HepG2 (cell line): ENCODE data around the gene GAS2L1. TPM values are rescaled to one million over a fixed set of nuclear protein-coding genes. Genes with fewer than 3 reads are reported as not detected.

Experiments used
- FOXA3 ChIP-seq: IDR thresholded peaks from 2 replicates; pipeline ENCODE4 v1.6.1; 2016; ENCODE audit warnings: missing genetic modification reagents, missing compliant biosample characterization
- FOXJ3 ChIP-seq: sonication (generic); formaldehyde crosslinking; IDR thresholded peaks from 2 replicates; pipeline ENCODE4 v1.4.0; 2020; ENCODE audit warnings: missing genetic modification reagents, mild to moderate bottlenecking, borderline replicate concordance
- HDAC2 ChIP-seq: sonication (generic); formaldehyde crosslinking; IDR thresholded peaks from 2 replicates; pipeline ENCODE4 v1.4.0; 2020; ENCODE audit warnings: missing genetic modification reagents
- NCOA1 ChIP-seq: sonication (generic); formaldehyde crosslinking; IDR thresholded peaks from 2 replicates; pipeline ENCODE4 v1.9.0; 2021; ENCODE audit warnings: missing genetic modification reagents
- POLR2A ChIP-seq, 2 experiments: IDR thresholded peaks; 2 replicates each; pipeline ENCODE4 v1.6.1; 2011; ENCODE audit warnings: low read depth in 2 of 2, low read length in 2 of 2, mild to moderate bottlenecking in 1 of 2, moderate library complexity in 1 of 2; ENCODE audit not compliant: insufficient read depth in 1 of 2
- ZFP1 ChIP-seq: IDR thresholded peaks from 2 replicates; pipeline ENCODE4 v1.6.1; 2016
- ZNF256 ChIP-seq: sonication (generic); formaldehyde crosslinking; conservative IDR thresholded peaks from 2 replicates; pipeline ENCODE4 v1.4.0; 2020; ENCODE audit warnings: missing genetic modification reagents
- ZNF3 ChIP-seq: IDR thresholded peaks from 2 replicates; pipeline ENCODE4 v1.7.0; 2017; ENCODE audit warnings: inconsistent platforms
- ZNF430 ChIP-seq: sonication (generic); formaldehyde crosslinking; IDR thresholded peaks from 2 replicates; pipeline ENCODE4 v1.9.0; 2021; ENCODE audit warnings: mild to moderate bottlenecking, missing genetic modification reagents
- ZNF567 ChIP-seq: sonication (generic); formaldehyde crosslinking; IDR thresholded peaks from 2 replicates; pipeline ENCODE4 v1.8.1; 2023; ENCODE audit warnings: mild to moderate bottlenecking, missing genetic modification reagents, borderline replicate concordance
- ZNF615 ChIP-seq: sonication (generic); formaldehyde crosslinking; IDR thresholded peaks from 2 replicates; pipeline ENCODE4 v1.5.0; 2020; ENCODE audit warnings: mild to moderate bottlenecking, missing genetic modification reagents, borderline replicate concordance
- ZNF629 ChIP-seq: sonication (generic); formaldehyde crosslinking; conservative IDR thresholded peaks from 2 replicates; pipeline ENCODE4 v1.5.0; 2020; ENCODE audit warnings: missing genetic modification reagents
- ZNF761 ChIP-seq: sonication (generic); formaldehyde crosslinking; conservative IDR thresholded peaks from 2 replicates; pipeline ENCODE4 v1.4.0; 2020; ENCODE audit warnings: mild to moderate bottlenecking, missing genetic modification reagents
- polyA plus RNA-seq, 8 experiments: library from polyadenylated mRNA; depleted of rRNA in 3 of 8; stranded (reverse) in 7 of 8; unstranded in 1 of 8; fragments of >200 nt; fragmentation: Illumina TruSeq in 4 of 8; extraction: Trizol in 4 of 8; gene quantifications; 2 replicates each; pipeline versions ENCODE4 v1.2.1 to v1.2.3, GENCODE V29; 2011 to 2016; ENCODE audit warnings: low read depth in 4 of 8, missing spikeins in 1 of 8, mixed read lengths in 1 of 8; ENCODE audit not compliant: insufficient read depth in 1 of 8
- total RNA-seq, 5 experiments: library from RNA; depleted of rRNA; stranded (reverse); fragments of >200 nt; fragmentation: Illumina TruSeq; extraction: Trizol; gene quantifications; 2 replicates each; pipeline ENCODE4 v1.2.3, GENCODE V29; 2016; ENCODE audit warnings: low read depth in 1 of 5
- TF ChIP-seq, protein P1 (sequence below): sonication (generic); formaldehyde crosslinking; IDR thresholded peaks from 2 replicates; pipeline ENCODE4 v1.5.1; 2020; ENCODE audit warnings: missing genetic modification reagents, mild to moderate bottlenecking, borderline replicate concordance
- TF ChIP-seq, protein P2 (sequence below): sonication (generic); formaldehyde crosslinking; IDR thresholded peaks from 2 replicates; pipeline ENCODE4 v1.8.0; 2022; ENCODE audit warnings: missing genetic modification reagents, mild to moderate bottlenecking, moderate library complexity, borderline replicate concordance
- TF ChIP-seq, protein P3 (sequence below): fragments of 450-650 bp; IDR thresholded peaks from 2 replicates; pipeline ENCODE4 v1.6.1; 2017; ENCODE audit warnings: mild to moderate bottlenecking
- TF ChIP-seq, protein P4 (sequence below): sonication (generic); formaldehyde crosslinking; IDR thresholded peaks from 2 replicates; pipeline ENCODE4 v1.4.0; 2020; ENCODE audit warnings: missing genetic modification reagents

Gene GAS2L1
- total and polyA plus RNA-seq, 2 of the 13 experiments (the other 11 are each of a cell fraction or from before 2014, with no cell fraction given), result 1.8 to 3.3 TPM

DNA sequence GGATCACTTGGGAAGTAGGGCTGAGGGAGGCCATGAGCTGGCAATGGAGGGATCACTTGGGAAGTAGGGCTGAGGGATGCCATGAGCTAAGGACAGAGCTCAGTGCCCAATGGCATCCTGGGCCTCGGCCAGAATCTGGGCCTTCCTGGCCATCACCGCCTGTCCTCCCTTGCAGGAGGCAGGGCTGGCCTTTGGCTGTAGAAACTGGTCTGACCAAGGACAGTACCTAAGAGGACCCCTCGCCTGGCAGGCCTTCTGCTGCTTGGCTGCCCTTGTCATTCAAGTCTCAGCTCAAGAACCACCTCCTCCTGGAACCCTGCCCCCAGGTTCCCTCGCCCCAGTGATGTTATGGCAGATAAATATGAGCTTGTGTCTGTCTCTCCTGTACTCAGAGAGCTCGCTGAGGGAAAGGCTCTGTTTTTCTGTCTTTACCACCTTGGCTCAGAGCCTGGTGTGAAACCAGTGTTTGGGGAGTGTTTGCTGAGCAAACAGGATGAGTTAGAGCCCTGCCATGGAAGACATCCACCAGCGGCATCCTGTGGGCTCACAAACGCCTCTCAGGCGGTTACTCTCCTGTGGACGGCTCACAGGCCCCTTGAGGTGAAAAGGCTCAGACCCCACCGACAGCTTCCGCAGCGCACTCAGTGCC is 28.4 kb downstream of the GAS2L1 start (continued):
- TF ChIP-seq HDAC2, result 0 out of 2 replicates have a peak, but pooled peaks have one; percentile 26
- TF ChIP-seq ZNF256 (CRISPR knock-in tag), result no peak
- TF ChIP-seq ZNF615 (CRISPR knock-in tag), result no peak
- no peak for TF ChIP-seq NCOA1 (CRISPR knock-in tag)
- no peak for TF ChIP-seq ZNF761 (CRISPR knock-in tag)
- no peak for TF ChIP-seq ZFP1 (CRISPR knock-in tag)
- TF ChIP-seq, protein P1, sequence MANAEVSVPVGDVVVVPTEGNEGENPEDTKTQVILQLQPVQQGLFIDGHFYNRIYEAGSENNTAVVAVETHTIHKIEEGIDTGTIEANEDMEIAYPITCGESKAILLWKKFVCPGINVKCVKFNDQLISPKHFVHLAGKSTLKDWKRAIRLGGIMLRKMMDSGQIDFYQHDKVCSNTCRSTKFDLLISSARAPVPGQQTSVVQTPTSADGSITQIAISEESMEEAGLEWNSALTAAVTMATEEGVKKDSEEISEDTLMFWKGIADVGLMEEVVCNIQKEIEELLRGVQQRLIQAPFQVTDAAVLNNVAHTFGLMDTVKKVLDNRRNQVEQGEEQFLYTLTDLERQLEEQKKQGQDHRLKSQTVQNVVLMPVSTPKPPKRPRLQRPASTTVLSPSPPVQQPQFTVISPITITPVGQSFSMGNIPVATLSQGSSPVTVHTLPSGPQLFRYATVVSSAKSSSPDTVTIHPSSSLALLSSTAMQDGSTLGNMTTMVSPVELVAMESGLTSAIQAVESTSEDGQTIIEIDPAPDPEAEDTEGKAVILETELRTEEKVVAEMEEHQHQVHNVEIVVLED (CRISPR knock-in tag), result no peak
- TF ChIP-seq, protein P2, sequence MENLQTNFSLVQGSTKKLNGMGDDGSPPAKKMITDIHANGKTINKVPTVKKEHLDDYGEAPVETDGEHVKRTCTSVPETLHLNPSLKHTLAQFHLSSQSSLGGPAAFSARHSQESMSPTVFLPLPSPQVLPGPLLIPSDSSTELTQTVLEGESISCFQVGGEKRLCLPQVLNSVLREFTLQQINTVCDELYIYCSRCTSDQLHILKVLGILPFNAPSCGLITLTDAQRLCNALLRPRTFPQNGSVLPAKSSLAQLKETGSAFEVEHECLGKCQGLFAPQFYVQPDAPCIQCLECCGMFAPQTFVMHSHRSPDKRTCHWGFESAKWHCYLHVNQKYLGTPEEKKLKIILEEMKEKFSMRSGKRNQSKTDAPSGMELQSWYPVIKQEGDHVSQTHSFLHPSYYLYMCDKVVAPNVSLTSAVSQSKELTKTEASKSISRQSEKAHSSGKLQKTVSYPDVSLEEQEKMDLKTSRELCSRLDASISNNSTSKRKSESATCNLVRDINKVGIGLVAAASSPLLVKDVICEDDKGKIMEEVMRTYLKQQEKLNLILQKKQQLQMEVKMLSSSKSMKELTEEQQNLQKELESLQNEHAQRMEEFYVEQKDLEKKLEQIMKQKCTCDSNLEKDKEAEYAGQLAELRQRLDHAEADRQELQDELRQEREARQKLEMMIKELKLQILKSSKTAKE (CRISPR knock-in tag), result no peak
- TF ChIP-seq ZNF567 (CRISPR knock-in tag), result no peak
- TF ChIP-seq POLR2A (IDR thresholded peaks at IDR 0.05; ENCODE audit: insufficient read depth in 1 of 2, low read depth in 2 of 2, low read length in 2 of 2), result no peak
- TF ChIP-seq ZNF629 (CRISPR knock-in tag), result no peak
- TF ChIP-seq, protein P3, sequence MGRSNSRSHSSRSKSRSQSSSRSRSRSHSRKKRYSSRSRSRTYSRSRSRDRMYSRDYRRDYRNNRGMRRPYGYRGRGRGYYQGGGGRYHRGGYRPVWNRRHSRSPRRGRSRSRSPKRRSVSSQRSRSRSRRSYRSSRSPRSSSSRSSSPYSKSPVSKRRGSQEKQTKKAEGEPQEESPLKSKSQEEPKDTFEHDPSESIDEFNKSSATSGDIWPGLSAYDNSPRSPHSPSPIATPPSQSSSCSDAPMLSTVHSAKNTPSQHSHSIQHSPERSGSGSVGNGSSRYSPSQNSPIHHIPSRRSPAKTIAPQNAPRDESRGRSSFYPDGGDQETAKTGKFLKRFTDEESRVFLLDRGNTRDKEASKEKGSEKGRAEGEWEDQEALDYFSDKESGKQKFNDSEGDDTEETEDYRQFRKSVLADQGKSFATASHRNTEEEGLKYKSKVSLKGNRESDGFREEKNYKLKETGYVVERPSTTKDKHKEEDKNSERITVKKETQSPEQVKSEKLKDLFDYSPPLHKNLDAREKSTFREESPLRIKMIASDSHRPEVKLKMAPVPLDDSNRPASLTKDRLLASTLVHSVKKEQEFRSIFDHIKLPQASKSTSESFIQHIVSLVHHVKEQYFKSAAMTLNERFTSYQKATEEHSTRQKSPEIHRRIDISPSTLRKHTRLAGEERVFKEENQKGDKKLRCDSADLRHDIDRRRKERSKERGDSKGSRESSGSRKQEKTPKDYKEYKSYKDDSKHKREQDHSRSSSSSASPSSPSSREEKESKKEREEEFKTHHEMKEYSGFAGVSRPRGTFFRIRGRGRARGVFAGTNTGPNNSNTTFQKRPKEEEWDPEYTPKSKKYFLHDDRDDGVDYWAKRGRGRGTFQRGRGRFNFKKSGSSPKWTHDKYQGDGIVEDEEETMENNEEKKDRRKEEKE, result no peak
- no peak for TF ChIP-seq FOXJ3
- TF ChIP-seq FOXA3 (CRISPR knock-in tag), result peak; percentile 53; the same call in 1 of the 2 replicates
- no peak for TF ChIP-seq ZNF430 (CRISPR knock-in tag)
- TF ChIP-seq, protein P4, sequence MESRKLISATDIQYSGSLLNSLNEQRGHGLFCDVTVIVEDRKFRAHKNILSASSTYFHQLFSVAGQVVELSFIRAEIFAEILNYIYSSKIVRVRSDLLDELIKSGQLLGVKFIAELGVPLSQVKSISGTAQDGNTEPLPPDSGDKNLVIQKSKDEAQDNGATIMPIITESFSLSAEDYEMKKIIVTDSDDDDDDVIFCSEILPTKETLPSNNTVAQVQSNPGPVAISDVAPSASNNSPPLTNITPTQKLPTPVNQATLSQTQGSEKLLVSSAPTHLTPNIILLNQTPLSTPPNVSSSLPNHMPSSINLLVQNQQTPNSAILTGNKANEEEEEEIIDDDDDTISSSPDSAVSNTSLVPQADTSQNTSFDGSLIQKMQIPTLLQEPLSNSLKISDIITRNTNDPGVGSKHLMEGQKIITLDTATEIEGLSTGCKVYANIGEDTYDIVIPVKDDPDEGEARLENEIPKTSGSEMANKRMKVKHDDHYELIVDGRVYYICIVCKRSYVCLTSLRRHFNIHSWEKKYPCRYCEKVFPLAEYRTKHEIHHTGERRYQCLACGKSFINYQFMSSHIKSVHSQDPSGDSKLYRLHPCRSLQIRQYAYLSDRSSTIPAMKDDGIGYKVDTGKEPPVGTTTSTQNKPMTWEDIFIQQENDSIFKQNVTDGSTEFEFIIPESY (CRISPR knock-in tag), result peak; percentile 81
- no peak for TF ChIP-seq ZNF3 (CRISPR knock-in tag)
